NCI-H82 treated with DMSO at 0.1 percent for 48 hours (cell line): ENCODE results near the gene DNAJB11.
"Not testable (repeated sequence)": the region's sequence is repeated elsewhere in the genome, so short reads cannot be mapped to it uniquely, and the experiment has no call there.

Source experiments
- DNase-seq: peaks from one replicate; lab custom pipeline; 2025; ENCODE audit not compliant: unreplicated experiment; lab: John Stamatoyannopoulos, UW

The DNAJB11 gene

GRCh38 chr3:186551387-186551786 is 19.1 kb upstream of the DNAJB11 start:
- DNase-seq, result no peak

GRCh38 chr3:186552408-186553031 is 18.0 kb upstream of the DNAJB11 start:
- no peak for DNase-seq

- DNase-seq, result no peak
These were observed 5.9 kb upstream of the DNAJB11 start for GRCh38 chr3:186564586-186564985.

DNA sequence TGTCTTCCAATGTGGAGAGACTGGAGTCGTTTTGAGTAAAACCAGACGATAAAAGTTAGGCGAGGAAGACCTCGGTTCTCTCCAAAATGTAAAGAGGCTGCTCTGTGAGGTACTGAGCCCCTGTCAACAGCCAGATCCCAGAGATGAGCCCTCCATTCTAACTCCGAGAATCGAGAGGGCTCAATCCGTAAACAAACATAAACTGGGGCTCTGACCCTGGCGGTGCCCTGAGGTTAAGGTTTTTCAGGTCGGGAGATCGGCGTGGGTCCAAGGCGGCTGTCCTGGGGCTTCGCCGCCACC is 3.8 kb upstream of the DNAJB11 start:
- DNase-seq, result no peak

GRCh38 chr3:186567072-186567921 is 3.2 kb upstream of the DNAJB11 start, which contains the start of gene TBCCD1:
Gene TBCCD1 (minus strand): TSS chr3:186567339. CDS start chr3:186564329, 3,010 bp downstream.
- peak; percentile 88 for DNase-seq

DNA sequence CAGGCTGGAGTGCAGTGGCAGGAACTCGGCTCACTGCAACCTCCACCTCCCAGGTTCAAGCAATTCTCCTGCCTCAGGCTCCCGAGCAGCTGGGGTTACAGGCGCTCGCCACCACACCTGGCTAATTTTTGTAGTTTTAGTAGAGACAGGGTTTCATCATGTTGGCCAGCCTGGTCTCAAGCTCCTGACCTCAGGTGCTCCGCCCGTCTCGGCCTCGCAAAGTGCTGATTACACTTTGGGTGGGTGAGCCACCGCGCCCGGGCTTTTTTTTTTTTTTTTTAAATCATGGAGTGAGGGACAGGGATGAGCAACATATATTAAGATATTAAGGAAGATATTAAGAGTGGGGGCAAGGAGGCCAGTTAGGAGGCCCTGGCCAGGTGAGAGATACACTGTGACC is 1.2 kb upstream of the DNAJB11 start:
- not testable (repeated sequence) for DNase-seq

DNA sequence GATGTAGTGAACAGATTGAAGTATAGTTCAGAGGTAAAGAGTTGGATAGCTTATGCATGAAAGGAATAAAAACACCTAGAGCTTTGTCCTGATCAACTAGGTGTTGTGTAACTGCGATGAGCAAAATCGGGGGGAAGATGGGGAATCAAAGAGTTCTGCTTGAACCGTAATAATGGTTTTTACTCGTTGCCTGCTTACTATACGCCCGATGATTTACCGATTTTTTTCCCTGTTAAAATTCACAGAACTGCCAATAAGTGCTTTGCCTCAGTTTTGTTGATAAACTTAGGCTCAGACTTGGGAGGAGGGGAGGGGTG is 783 bp upstream of the DNAJB11 start:
- no peak for DNase-seq

DNA sequence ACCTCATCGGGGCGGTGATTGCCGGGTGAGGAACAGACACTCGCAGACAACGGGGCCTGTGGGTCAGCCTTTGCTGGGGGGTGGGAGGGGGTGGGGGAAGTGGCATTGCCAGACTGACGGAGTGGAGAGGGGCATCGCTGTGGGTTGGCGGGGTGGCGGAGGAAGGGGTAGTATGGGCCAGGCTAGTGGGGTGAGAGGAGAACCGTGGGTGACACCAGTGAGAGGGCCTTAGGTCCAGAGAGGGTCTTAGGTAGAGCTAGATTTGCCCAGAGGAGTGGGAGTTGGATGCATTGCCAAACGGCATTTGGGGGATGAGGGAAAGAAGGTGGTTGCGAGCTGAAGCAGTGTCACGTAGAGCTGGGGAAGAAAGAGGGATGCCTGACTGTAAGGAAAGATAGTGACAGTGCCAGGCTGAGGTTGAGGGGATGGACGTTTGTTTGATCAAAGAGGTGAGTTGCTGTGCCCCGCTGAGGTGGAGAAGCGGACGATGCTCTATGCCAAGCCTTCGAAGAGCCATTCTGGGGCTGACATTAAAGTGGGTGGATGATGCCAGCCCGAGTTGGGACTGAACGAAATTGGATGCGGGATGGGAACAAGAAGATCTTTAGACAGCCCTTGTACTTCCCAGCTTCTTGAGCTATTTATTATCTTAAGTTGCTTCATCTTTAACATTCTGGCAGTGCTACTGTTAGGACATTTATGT is 572 bp downstream of the DNAJB11 start:
- no peak for DNase-seq

- no peak for DNase-seq
These were observed 1.1 kb downstream of the DNAJB11 start for GRCh38 chr3:186571644-186572013.

DNA sequence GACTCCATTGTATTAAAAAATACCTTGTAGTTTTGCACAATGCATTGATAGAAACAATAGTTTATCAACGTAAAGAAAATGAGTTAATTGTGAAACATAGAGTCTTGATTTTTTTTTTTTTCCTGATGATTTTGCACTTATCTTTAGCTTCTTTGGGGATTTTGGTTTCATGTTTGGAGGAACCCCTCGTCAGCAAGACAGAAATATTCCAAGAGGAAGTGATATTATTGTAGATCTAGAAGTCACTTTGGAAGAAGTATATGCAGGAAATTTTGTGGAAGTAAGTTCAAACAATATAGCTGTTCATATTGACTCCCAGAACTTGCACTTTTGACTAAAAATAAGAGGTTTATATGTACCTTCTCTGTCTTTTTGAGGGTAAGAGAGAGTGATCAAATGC is 7.0 kb downstream of the DNAJB11 start:
- no peak for DNase-seq

GRCh38 chr3:186580785-186581184 is 10.3 kb downstream of the DNAJB11 start:
- DNase-seq, result no peak

DNA sequence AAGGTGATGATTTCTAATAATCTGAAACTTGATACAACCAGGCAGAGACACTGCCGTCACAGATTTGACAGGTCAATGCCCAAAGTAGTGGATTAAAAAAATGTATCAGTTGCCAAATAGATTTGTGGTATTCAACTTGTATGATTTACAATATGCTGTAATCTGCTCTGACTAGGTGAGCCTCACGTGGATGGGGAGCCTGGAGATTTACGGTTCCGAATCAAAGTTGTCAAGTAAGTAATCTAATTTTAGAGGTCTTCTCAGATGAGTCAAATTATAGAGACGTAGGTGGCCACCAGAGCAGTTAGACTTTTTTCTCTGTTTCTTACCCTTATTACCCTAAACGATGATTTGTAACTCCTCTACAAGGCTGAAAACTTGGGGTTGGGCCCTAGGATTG is 12.0 kb downstream of the DNAJB11 start:
- no peak for DNase-seq

GRCh38 chr3:186583831-186584230 is 13.3 kb downstream of the DNAJB11 start:
- no peak for DNase-seq

DNA sequence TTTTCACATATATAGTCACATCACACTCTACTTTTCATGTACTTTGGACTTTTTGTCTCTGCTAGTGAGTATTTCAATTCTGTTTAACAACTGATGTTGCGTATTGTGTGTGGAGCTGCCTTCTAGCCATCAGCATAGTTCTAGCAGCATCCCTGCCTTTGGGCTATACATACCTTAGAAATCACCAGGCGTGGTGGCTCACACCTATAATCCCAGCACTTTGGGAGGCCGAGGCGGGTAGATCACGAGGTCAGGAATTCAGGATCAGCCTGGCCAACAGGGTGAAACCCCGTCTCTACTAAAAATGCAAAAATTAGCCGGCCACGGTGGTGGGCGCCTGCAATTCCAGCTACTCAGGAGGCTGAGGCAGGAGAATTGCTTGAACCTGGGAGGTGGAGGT is 15.7 kb downstream of the DNAJB11 start:
- DNase-seq, result not testable (repeated sequence)

DNA sequence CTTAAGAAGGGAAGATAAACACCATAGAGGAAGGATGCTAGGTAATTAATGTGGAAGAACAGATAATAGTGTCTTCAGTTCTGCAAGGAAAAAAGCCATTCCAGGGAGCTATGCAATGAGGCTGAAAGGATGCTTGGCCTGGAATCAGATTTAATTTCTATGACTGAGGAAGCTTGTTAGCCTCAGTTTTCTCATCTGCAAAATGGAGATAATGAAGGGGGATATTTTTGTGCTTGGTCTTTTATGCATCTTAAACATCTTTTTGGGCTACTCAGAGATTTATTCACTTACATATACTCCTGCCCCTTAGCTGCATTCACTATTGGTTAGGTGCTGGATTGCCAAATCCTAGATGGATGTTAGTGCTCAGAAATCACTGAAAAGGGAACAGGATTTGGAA is 16.7 kb downstream of the DNAJB11 start:
- DNase-seq, result no peak

DNA sequence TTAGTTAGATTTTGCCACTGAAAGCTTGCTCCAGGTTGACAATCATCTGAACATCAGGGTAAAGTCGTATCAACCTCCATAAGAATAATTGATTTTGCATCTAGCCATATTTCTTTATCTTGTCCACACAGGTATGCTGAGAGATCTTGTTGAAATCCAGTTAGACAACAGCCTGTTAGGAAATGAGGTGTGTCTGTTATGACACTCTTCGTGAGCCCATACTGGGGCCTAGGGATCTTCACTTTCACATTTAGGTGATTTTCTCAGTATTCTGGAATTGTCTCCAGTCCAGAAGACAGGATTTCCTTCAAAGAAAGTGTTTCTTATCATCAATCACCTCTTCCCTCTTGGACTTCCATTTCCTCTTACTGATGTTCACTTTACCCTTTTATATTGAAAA is 18.1 kb downstream of the DNAJB11 start:
- DNase-seq, result no peak

- DNase-seq, result no peak
These were observed 18.6 kb downstream of the DNAJB11 start for GRCh38 chr3:186589121-186589520.

GRCh38 chr3:186589856-186590579 is 19.5 kb downstream of the DNAJB11 start:
- no peak for DNase-seq

DNA sequence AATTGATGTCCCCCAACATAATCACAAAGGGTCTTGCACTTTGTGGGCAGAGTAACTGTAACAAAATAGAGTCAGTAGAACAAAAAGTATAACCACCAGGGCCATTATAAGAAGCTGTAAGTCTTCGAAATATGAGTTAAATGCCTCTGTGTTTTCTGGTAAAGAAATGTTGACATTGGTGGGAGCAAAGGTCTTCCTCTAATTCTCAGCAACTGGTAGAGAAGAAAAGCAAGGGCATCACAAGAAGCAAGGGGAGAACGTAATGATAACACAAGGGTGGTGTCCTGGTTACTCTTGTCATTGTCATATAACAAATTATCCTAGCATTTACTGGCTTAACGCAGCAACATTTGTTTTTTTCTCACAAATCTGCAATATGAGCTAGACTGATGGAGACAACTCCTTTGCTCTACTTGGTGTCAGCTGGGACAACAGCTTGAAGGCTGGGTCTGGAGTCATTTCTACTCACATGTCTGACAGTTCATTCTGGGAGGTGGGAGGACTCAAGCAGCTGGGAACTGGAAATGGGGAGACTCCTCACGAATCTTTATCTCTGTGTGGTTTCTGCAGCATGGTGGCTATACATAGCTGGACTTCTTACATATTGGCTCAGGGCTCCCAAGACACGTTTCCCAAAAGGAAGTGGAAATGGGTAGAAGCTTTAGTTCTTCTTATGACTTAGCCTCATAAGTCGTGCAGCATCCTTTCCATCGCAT is 20.2 kb downstream of the DNAJB11 start:
- no peak for DNase-seq

- DNase-seq, result no peak
These were observed 22.2 kb downstream of the DNAJB11 start for GRCh38 chr3:186592682-186593081.

DNA sequence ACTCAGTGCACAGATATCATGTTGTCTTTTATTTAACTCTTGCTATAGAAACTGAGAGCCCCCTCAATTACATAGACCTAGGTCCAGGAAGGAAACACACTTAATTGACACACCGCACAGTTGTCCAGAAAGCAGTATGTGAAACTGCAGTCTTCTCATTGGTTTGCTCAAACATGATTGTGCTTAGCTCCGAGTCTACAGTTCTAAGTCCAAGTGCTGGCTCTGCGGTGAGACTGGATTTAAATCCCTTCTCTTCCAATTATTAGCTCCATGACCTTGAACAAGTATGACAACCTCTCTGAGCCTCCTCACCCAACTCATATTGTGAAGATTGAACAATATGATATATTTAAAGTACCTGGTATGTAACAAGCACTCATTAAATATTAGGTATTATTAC is 23.3 kb downstream of the DNAJB11 start:
- DNase-seq, result no peak
